IMR-90 (cell line): ENCODE results near the gene SLC27A6. TPM values are rescaled to one million over a fixed set of nuclear protein-coding genes. Genes with fewer than 3 reads are reported as not detected.

Experiments used
- ATAC-seq: fragments of 200-7000 bp; cut with Tn5 transposase; 2 replicates; pipeline ENCODE4 v1.9.1; 2020; ENCODE audit warnings: low read depth, mild to moderate bottlenecking, moderate library complexity
- BruUV-seq: library from RNA; stranded (reverse); fragments of 400-500 nt; replicated peaks from 2 replicates; lab custom pipeline; 2021; lab: Mats Ljungman, UMichigan
- CTCF ChIA-PET: fragments of 300-600 bp; formaldehyde crosslinking; extraction: SDS; loops from one replicate; lab custom pipeline; 2021; ENCODE audit warnings: antibody characterized with exemption; lab: Yijun Ruan, JAX
- POLR2A ChIA-PET: fragments of 300-600 bp; sonication (Branson Sonifier 250); formaldehyde crosslinking; loops from one replicate; lab custom pipeline; 2022; ENCODE audit warnings: antibody characterized with exemption; ENCODE audit not compliant: unreplicated experiment; lab: Charles Lee
- DNase-seq: peaks from one replicate; pipeline ENCODE4 v3.0.0; 2013
- H2AFZ ChIP-seq: replicated peaks from 2 replicates; pipeline ENCODE3; 2013; ENCODE audit warnings: low read length, mild to moderate bottlenecking; ENCODE audit not compliant: poor library complexity
- H2AK5ac ChIP-seq: 2 replicates; pipeline ENCODE4 v1.6.1; 2013; ENCODE audit warnings: low read depth, low read length, inconsistent platforms
- H2AK9ac ChIP-seq: replicated peaks from 2 replicates; pipeline ENCODE3; 2013; ENCODE audit warnings: mild to moderate bottlenecking, low read depth, low read length, moderate library complexity; ENCODE audit not compliant: poor library complexity
- H2BK120ac ChIP-seq: 2 replicates; pipeline ENCODE4 v1.6.1; 2013; ENCODE audit warnings: low read depth, low read length, inconsistent platforms
- H2BK15ac ChIP-seq: 3 replicates; pipeline ENCODE4 v1.6.1; 2013; ENCODE audit warnings: low read depth, low read length, inconsistent platforms
- H2BK20ac ChIP-seq: 2 replicates; pipeline ENCODE4 v1.6.1; 2013; ENCODE audit warnings: low read depth, mild to moderate bottlenecking, inconsistent platforms, low read length, moderate library complexity
- H2BK5ac ChIP-seq: 2 replicates; pipeline ENCODE4 v1.6.1; 2013; ENCODE audit warnings: mild to moderate bottlenecking, low read depth, low read length, inconsistent platforms; ENCODE audit not compliant: poor library complexity, severe bottlenecking
- H3K14ac ChIP-seq: replicated peaks from 2 replicates; pipeline ENCODE4 v1.6.1; 2013; ENCODE audit warnings: low read depth, low read length, inconsistent platforms
- H3K18ac ChIP-seq: 2 replicates; pipeline ENCODE4 v1.6.1; 2013; ENCODE audit warnings: low read depth, low read length, control low read depth
- H3K23ac ChIP-seq: 2 replicates; pipeline ENCODE4 v1.6.1; 2013; ENCODE audit warnings: low read depth, low read length, inconsistent platforms
- H3K27ac ChIP-seq: 2 replicates; pipeline ENCODE4 v1.5.1; 2013; ENCODE audit warnings: mild to moderate bottlenecking, control low read depth, low read length; ENCODE audit not compliant: insufficient read depth
- H3K27me3 ChIP-seq: 2 replicates; pipeline ENCODE4 v1.6.1; 2013; ENCODE audit warnings: low read length; ENCODE audit not compliant: control insufficient read depth, insufficient read depth
- H3K36me3 ChIP-seq: 2 replicates; pipeline ENCODE4 v1.6.1; 2013; ENCODE audit warnings: low read length, mixed read lengths; ENCODE audit not compliant: control insufficient read depth, insufficient read depth
- H3K4ac ChIP-seq: 2 replicates; pipeline ENCODE4 v1.6.1; 2013; ENCODE audit warnings: low read depth, low read length, inconsistent platforms
- H3K4me1 ChIP-seq: 2 replicates; pipeline ENCODE4 v1.6.1; 2013; ENCODE audit warnings: low read length, mixed read lengths; ENCODE audit not compliant: control insufficient read depth, insufficient read depth
- H3K4me2 ChIP-seq: 2 replicates; pipeline ENCODE4 v1.6.1; 2013; ENCODE audit warnings: low read depth, mild to moderate bottlenecking, control low read depth, low read length, moderate library complexity
- H3K4me3 ChIP-seq: 2 replicates; pipeline ENCODE4 v1.5.1; 2013; ENCODE audit warnings: low read depth, mild to moderate bottlenecking, control low read depth, low read length, moderate library complexity; ENCODE audit not compliant: insufficient read depth
- H3K56ac ChIP-seq: 2 replicates; pipeline ENCODE4 v1.6.1; 2013; ENCODE audit warnings: low read length, inconsistent platforms; ENCODE audit not compliant: insufficient read depth; ENCODE audit errors: extremely low read depth
- H3K79me1 ChIP-seq, 2 experiments: 2 replicates each; pipeline ENCODE4 v1.6.1; 2013; ENCODE audit warnings: low read length in 2 of 2, inconsistent platforms in 1 of 2, low read depth in 1 of 2
- H3K9ac ChIP-seq: 2 replicates; pipeline ENCODE4 v1.6.1; 2013; ENCODE audit warnings: low read depth, low read length, control low read depth
- H3K9me1 ChIP-seq: 2 replicates; pipeline ENCODE4 v1.6.1; 2013; ENCODE audit warnings: low read length, inconsistent platforms; ENCODE audit not compliant: insufficient read depth
- H3K9me3 ChIP-seq: 2 replicates; pipeline ENCODE4 v1.6.1; 2013; ENCODE audit warnings: low read length; ENCODE audit not compliant: control insufficient read depth, insufficient read depth
- H4K20me1 ChIP-seq: 2 replicates; pipeline ENCODE4 v1.6.1; 2013; ENCODE audit warnings: low read length, inconsistent platforms; ENCODE audit not compliant: insufficient read depth
- H4K5ac ChIP-seq: 2 replicates; pipeline ENCODE4 v1.6.1; 2013; ENCODE audit warnings: mild to moderate bottlenecking, low read depth, low read length, control low read depth
- H4K8ac ChIP-seq, 2 experiments: 2 replicates each; pipeline ENCODE4 v1.6.1; 2013; ENCODE audit warnings: low read depth in 2 of 2, low read length in 2 of 2, control low read depth in 1 of 2, inconsistent platforms in 1 of 2
- H4K91ac ChIP-seq: 2 replicates; pipeline ENCODE4 v1.6.1; 2013; ENCODE audit warnings: low read depth, low read length, inconsistent platforms; ENCODE audit not compliant: insufficient read depth
- BHLHE40 ChIP-seq: fragments of 150-350 bp; IDR thresholded peaks from 2 replicates; pipeline ENCODE4 v1.6.1; 2016; ENCODE audit warnings: mild to moderate bottlenecking, low read depth, low read length
- CEBPB ChIP-seq: IDR thresholded peaks from 2 replicates; pipeline ENCODE4 v1.6.1; 2012; ENCODE audit warnings: low read depth, low read length, improper control_type of control experiment
- CHD1 ChIP-seq: IDR thresholded peaks from 2 replicates; pipeline ENCODE4 v1.6.1; 2012; ENCODE audit warnings: low read depth, low read length, improper control_type of control experiment
- CTCF ChIP-seq: conservative IDR thresholded peaks from 2 replicates; pipeline ENCODE4 v1.5.1; 2012; ENCODE audit warnings: mild to moderate bottlenecking, low read depth, low read length, improper control_type of control experiment
- ELK1 ChIP-seq: fragments of 150-350 bp; IDR thresholded peaks from 2 replicates; pipeline ENCODE4 v1.6.1; 2016; ENCODE audit warnings: low read depth, mild to moderate bottlenecking, low read length, moderate library complexity, borderline replicate concordance
- FOS ChIP-seq: fragments of 150-350 bp; IDR thresholded peaks from 2 replicates; pipeline ENCODE4 v1.6.1; 2016; ENCODE audit warnings: low read depth, low read length
- MAFK ChIP-seq: IDR thresholded peaks from 2 replicates; pipeline ENCODE4 v1.6.1; 2012; ENCODE audit warnings: low read depth, low read length, improper control_type of control experiment
- MAZ ChIP-seq: IDR thresholded peaks from 2 replicates; pipeline ENCODE4 v1.6.1; 2012; ENCODE audit warnings: low read depth, mild to moderate bottlenecking, low read length, improper control_type of control experiment, moderate library complexity, borderline replicate concordance
- MXI1 ChIP-seq: IDR thresholded peaks from 2 replicates; pipeline ENCODE4 v1.6.1; 2012; ENCODE audit warnings: low read depth, mild to moderate bottlenecking, low read length, moderate library complexity, borderline replicate concordance
- NFE2L2 ChIP-seq: fragments of 150-350 bp; IDR thresholded peaks from 2 replicates; pipeline ENCODE4 v1.6.1; 2016; ENCODE audit warnings: low read depth, mild to moderate bottlenecking, low read length
- POLR2A ChIP-seq: IDR thresholded peaks from 2 replicates; pipeline ENCODE4 v1.6.1; 2012; ENCODE audit warnings: mild to moderate bottlenecking, low read depth, low read length
- RAD21 ChIP-seq: IDR thresholded peaks from 2 replicates; pipeline ENCODE4 v1.6.1; 2012; ENCODE audit warnings: low read length, improper control_type of control experiment
- RCOR1 ChIP-seq: IDR thresholded peaks from 2 replicates; pipeline ENCODE4 v1.6.1; 2012; ENCODE audit warnings: mild to moderate bottlenecking, low read length, improper control_type of control experiment; ENCODE audit not compliant: insufficient replicate concordance
- RFX5 ChIP-seq: IDR thresholded peaks from 2 replicates; pipeline ENCODE4 v1.8.0; 2012; ENCODE audit warnings: low read depth, mild to moderate bottlenecking, low read length, moderate library complexity
- SMC3 ChIP-seq: fragments of 150-350 bp; IDR thresholded peaks from 2 replicates; pipeline ENCODE4 v1.6.1; 2016; ENCODE audit warnings: low read depth, mild to moderate bottlenecking, antibody characterized with exemption, low read length, moderate library complexity
- USF2 ChIP-seq: fragments of 150-350 bp; IDR thresholded peaks from 2 replicates; pipeline ENCODE4 v1.6.1; 2017; ENCODE audit warnings: mild to moderate bottlenecking, antibody characterized with exemption, low read length, low read depth
- WGBS, 2 experiments: methylation state at CpG; one replicate each; pipeline versions ENCODE4 v1.1.5 to v1.1.7; 2013; ENCODE audit warnings: missing lambda C conversion rate in 2 of 2; ENCODE audit not compliant: insufficient read length in 1 of 2; ENCODE audit errors: extremely low coverage in 2 of 2; 5-methylcytosine and 5-hydroxymethylcytosine counted together
- dilution Hi-C: fragments of 300-500 bp; cut with HindIII; formaldehyde crosslinking; loops from one replicate; pipeline ENCODE4 v1.14.3; 2018; ENCODE audit warnings: low sequenced_read_pairs; ENCODE audit not compliant: unreplicated experiment
- in situ Hi-C: fragments of 300-500 bp; cut with MboI; formaldehyde crosslinking; loops from 3 replicates; pipeline ENCODE4 v1.14.3; 2019; ENCODE audit warnings: low sequenced_read_pairs, inconsistent platforms, mixed read lengths
- intact Hi-C: fragments of 100-400 bp; cut with micrococcal nuclease; formaldehyde crosslinking; loops from 2 replicates; pipeline ENCODE4 v1.10.0; 2022
- polyA plus RNA-seq, 3 experiments: library from polyadenylated mRNA; depleted of rRNA; stranded (reverse); fragments of >200 nt; gene quantifications; 2 replicates each; pipeline ENCODE4 v1.2.3, GENCODE V29; 2012; ENCODE audit warnings: low replicate concordance in 1 of 3
- total RNA-seq: library from RNA; depleted of rRNA; stranded (reverse); fragments of >200 nt; gene quantifications from 2 replicates; pipeline ENCODE4 v1.2.3, GENCODE V29; 2012

SLC27A6 gene
- total and polyA plus RNA-seq, 2 of the 4 experiments (the other 2 are of a cell fraction): under 0.01 to 0.02 TPM

GRCh38 chr5:129057329-129057728 lies 92.0 kb downstream of the SLC27A6 start:
- H4K20me1 ChIP-seq: no peaks in the 10 kb centered on the region
- no peaks in the 10 kb centered on the region for H3K9me1 ChIP-seq
- H4K8ac ChIP-seq: no peak overlapping the region
- dilution Hi-C loops (no loop called here), intact Hi-C loops (no loop called here), in situ Hi-C loops (no loop called here)
- H3K27ac ChIP-seq: no peak overlapping the region
- no peak overlapping the region for H3K4me3 ChIP-seq
- H3K14ac ChIP-seq: no peak overlapping the region
- no peaks in the 10 kb centered on the region for H3K36me3 ChIP-seq
- H3K27me3 ChIP-seq: no peaks in the 10 kb centered on the region
- no peak overlapping the region for H4K5ac ChIP-seq
- no peaks in the 10 kb centered on the region for H3K9me3 ChIP-seq
- no peak overlapping the region for H3K23ac ChIP-seq
- no peak overlapping the region for H2BK20ac ChIP-seq
- DNase-seq (no peak), ATAC-seq (no peak)
- H2AK5ac ChIP-seq: no peak overlapping the region
- no peak overlapping the region for H2BK15ac ChIP-seq
- H3K79me1 ChIP-seq: no peaks in the 10 kb centered on the region
- H3K56ac ChIP-seq: no peak overlapping the region
- H3K4me1 ChIP-seq: no peaks in the 10 kb centered on the region
- no TSS peak for BruUV-seq
- no peak overlapping the region for H2AFZ ChIP-seq
- no peak overlapping the region for H4K91ac ChIP-seq
- H2AK9ac ChIP-seq: no peak overlapping the region
- H3K4me2 ChIP-seq: no peak overlapping the region
- no peak for TF ChIP-seq MXI1
- TF ChIP-seq CEBPB: no peak
- no peak for TF ChIP-seq ELK1
- TF ChIP-seq MAZ: no peak
- no peak for TF ChIP-seq CTCF
- no peak for TF ChIP-seq USF2
- no peak for TF ChIP-seq BHLHE40
- TF ChIP-seq NFE2L2: no peak
- TF ChIP-seq RAD21: no peak
- no peak for TF ChIP-seq SMC3
- TF ChIP-seq MAFK: no peak
- no peak for TF ChIP-seq FOS
- no peak for TF ChIP-seq CHD1
- no peak for TF ChIP-seq RCOR1
- TF ChIP-seq POLR2A: no peak
- TF ChIP-seq RFX5: no peak
- no peak overlapping the region for H2BK5ac ChIP-seq
- H3K9ac ChIP-seq: no peak overlapping the region
- ChIA-PET CTCF (no interaction called here), POLR2A (no interaction called here)
- H3K18ac ChIP-seq: no peak overlapping the region
- no peak overlapping the region for H3K4ac ChIP-seq
- no CpG with 5 or more reads among the region's 3 CpGs for WGBS, 2 experiments
- H2BK120ac ChIP-seq: no peak overlapping the region
